Tibial nerve (tissue), 4 donors: ENCODE results near the gene UBXN4. TPM values are rescaled to one million over a fixed set of nuclear protein-coding genes. Genes with fewer than 3 reads are reported as not detected.

ENCODE experiments used
- DNase-seq, 2 donors: peaks; one replicate each; pipeline ENCODE4 v3.0.0-alpha.2; 2019; ENCODE audit warnings: low spot score in 2 of 2
- H3K27ac ChIP-seq, 4 donors: fragments of 200-600 bp; sonication (generic) in 3 of 4; one replicate each; pipeline ENCODE4 v1.5.1; 2017 to 2019; ENCODE audit warnings: mild to moderate bottlenecking in 1 of 4
- H3K27me3 ChIP-seq, 2 donors: fragments of 200-600 bp; sonication (generic) in 1 of 2; one replicate each; pipeline versions ENCODE4 v1.5.1 to v1.6.0; 2017 to 2019
- H3K36me3 ChIP-seq, 3 donors: fragments of 200-600 bp; sonication (generic); one replicate each; pipeline ENCODE4 v1.5.1; 2018 to 2019
- H3K4me1 ChIP-seq, 4 donors: fragments of 200-600 bp; sonication (generic) in 3 of 4; one replicate each; pipeline ENCODE4 v1.5.1; 2017 to 2019
- H3K4me3 ChIP-seq, 4 donors: fragments of 200-600 bp; sonication (generic) in 3 of 4; one replicate each; pipeline ENCODE4 v1.5.1; 2017 to 2019; ENCODE audit warnings: mild to moderate bottlenecking in 1 of 4, moderate library complexity in 1 of 4
- H3K9me3 ChIP-seq, 4 donors: fragments of 200-600 bp; sonication (generic) in 3 of 4; one replicate each; pipeline ENCODE4 v1.5.1; 2017 to 2019
- EP300 ChIP-seq, 2 donors: sonication (generic); formaldehyde crosslinking; IDR thresholded peaks; one replicate each; pipeline ENCODE4 v1.6.1; 2017; ENCODE audit warnings: antibody characterized with exemption in 2 of 2, mild to moderate bottlenecking in 1 of 2
- POLR2A ChIP-seq, 2 donors: fragments of 450-650 bp; IDR thresholded peaks; one replicate each; pipeline ENCODE4 v1.6.1; 2017; ENCODE audit warnings: antibody characterized with exemption in 2 of 2, mild to moderate bottlenecking in 2 of 2, moderate library complexity in 2 of 2
- WGBS, 2 donors: methylation state at CpG; one replicate each; pipeline ENCODE4 v1.1.5; 2018; 5-methylcytosine and 5-hydroxymethylcytosine counted together
- total RNA-seq, 4 donors: library from RNA; depleted of rRNA; stranded (reverse); fragments of >200 nt; gene quantifications; one replicate each; pipeline ENCODE4 v1.1.0, GENCODE V29; 2016
- TF ChIP-seq, protein P1 (sequence below), 5 experiments: fragments of 200-600 bp in 3 of 5; fragments of 450-650 bp in 2 of 5; sonication (generic) in 3 of 5; IDR thresholded peaks; one replicate each; pipeline ENCODE4 v1.5.1; 2016 to 2019; ENCODE audit warnings: antibody characterized with exemption in 5 of 5, mild to moderate bottlenecking in 3 of 5, moderate library complexity in 2 of 5

The UBXN4 gene
- total RNA-seq, 4 donors from 2014 or later: 57.6 to 72.0 (median 63.3) TPM

DNA sequence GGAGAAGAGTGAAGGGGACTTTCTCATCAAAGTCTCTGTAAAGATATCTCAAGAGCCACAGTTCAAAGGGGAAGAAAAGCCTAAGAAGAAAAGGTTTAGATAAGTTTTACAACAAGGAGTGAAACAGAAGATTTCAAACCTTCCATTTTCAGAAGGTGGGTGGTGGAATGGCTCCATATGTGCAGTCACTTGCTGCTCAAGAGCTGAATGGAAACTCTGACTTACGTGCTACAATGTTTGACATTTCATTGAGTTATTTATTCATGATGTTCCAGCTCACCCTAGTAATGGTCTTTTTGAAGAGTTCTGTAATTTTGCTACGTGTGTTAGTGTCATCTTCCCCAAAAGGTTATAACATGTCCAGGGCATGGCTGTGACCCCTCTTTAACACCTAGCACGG, 73.6 kb downstream of the UBXN4 start:
- no peaks in the 10 kb centered on the region for H3K4me1 ChIP-seq
- H3K27ac ChIP-seq: no peak overlapping the region
- no peaks in the 10 kb centered on the region for H3K27me3 ChIP-seq
- H3K36me3 ChIP-seq: no peaks in the 10 kb centered on the region
- peaks cover 0 to 4% (median 0%) of the 10 kb centered on the region in 4 donors for H3K9me3 ChIP-seq
- 70 to 81% methylated on average over 3 of the region's 3 CpGs for WGBS, 2 donors
- TF ChIP-seq EP300 (IDR thresholded peaks at IDR 0.05): no peak
- TF ChIP-seq, protein P1, sequence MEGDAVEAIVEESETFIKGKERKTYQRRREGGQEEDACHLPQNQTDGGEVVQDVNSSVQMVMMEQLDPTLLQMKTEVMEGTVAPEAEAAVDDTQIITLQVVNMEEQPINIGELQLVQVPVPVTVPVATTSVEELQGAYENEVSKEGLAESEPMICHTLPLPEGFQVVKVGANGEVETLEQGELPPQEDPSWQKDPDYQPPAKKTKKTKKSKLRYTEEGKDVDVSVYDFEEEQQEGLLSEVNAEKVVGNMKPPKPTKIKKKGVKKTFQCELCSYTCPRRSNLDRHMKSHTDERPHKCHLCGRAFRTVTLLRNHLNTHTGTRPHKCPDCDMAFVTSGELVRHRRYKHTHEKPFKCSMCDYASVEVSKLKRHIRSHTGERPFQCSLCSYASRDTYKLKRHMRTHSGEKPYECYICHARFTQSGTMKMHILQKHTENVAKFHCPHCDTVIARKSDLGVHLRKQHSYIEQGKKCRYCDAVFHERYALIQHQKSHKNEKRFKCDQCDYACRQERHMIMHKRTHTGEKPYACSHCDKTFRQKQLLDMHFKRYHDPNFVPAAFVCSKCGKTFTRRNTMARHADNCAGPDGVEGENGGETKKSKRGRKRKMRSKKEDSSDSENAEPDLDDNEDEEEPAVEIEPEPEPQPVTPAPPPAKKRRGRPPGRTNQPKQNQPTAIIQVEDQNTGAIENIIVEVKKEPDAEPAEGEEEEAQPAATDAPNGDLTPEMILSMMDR (IDR thresholded peaks at IDR 0.05): no peak
- no peak for TF ChIP-seq POLR2A (IDR thresholded peaks at IDR 0.05)
- no peak for DNase-seq
- no peak overlapping the region for H3K4me3 ChIP-seq

DNA sequence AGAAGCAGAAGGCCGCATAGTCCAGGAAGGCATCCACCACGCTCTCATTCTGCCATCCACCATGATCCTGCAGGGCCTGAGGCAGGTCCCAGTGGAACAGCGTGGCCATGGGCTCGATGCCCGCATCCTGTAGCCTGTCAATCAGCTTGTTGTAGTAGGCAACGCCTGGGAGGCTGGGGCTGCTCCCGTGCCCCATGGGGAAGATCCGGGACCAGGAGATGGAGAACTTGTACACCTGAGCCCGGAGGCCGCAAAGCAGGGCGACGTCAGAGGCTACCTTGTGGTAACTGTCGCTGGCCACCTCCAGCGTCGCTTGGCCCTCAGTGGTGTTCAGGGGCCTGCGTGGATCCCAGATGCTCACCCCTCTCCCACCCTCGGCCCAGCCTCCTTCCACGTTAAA, 75.8 kb downstream of the UBXN4 start:
- no peaks in the 10 kb centered on the region for H3K4me1 ChIP-seq
- H3K9me3 ChIP-seq: peaks cover 0 to 5% (median 0%) of the 10 kb centered on the region in 4 donors
- TF ChIP-seq, protein P1 (IDR thresholded peaks at IDR 0.05): no peak
- TF ChIP-seq EP300 (IDR thresholded peaks at IDR 0.05) (no peak), POLR2A (IDR thresholded peaks at IDR 0.05) (no peak)
- H3K27ac ChIP-seq: no peak overlapping the region
- H3K36me3 ChIP-seq: no peaks in the 10 kb centered on the region
- DNase-seq: no peak
- no peaks in the 10 kb centered on the region for H3K27me3 ChIP-seq
- WGBS, 2 donors: 83 to 85% methylated on average over 7 to 14 of the region's 18 CpGs
- no peak overlapping the region for H3K4me3 ChIP-seq

DNA sequence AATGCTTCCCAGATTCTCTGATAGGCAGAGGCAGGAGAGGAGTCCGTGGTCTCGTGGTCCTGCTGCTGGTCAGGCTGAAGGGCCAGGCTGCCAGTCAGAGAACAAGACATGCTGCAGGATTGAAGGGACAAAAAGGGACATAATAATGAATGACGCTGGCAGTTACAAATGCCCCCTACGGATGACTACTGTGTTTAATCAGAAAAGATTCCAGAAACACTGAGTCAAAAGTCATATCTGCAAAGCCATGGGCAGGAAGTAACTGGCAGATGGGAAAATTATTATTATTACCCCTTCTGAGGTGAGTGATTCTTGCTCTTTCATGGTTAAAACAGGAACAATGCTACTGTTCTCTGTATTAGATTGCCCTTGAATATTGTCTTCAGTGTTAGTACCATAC, 76.3 kb downstream of the UBXN4 start:
- Histone ChIP-seq H3K4me3 (no peak overlapping the region), H3K27ac (no peak overlapping the region), H3K36me3 (no peaks in the 10 kb centered on the region), H3K9me3 (peaks cover 0 to 10% (median 0%) of the 10 kb centered on the region in 4 donors), H3K27me3 (no peaks in the 10 kb centered on the region), H3K4me1 (no peaks in the 10 kb centered on the region)
- WGBS, 2 donors: 61 to 68% methylated on average over 4 of the region's 4 CpGs
- no peak for DNase-seq
- TF ChIP-seq POLR2A (IDR thresholded peaks at IDR 0.05) (no peak), EP300 (IDR thresholded peaks at IDR 0.05) (no peak)
- TF ChIP-seq, protein P1 (IDR thresholded peaks at IDR 0.05): no peak

DNA sequence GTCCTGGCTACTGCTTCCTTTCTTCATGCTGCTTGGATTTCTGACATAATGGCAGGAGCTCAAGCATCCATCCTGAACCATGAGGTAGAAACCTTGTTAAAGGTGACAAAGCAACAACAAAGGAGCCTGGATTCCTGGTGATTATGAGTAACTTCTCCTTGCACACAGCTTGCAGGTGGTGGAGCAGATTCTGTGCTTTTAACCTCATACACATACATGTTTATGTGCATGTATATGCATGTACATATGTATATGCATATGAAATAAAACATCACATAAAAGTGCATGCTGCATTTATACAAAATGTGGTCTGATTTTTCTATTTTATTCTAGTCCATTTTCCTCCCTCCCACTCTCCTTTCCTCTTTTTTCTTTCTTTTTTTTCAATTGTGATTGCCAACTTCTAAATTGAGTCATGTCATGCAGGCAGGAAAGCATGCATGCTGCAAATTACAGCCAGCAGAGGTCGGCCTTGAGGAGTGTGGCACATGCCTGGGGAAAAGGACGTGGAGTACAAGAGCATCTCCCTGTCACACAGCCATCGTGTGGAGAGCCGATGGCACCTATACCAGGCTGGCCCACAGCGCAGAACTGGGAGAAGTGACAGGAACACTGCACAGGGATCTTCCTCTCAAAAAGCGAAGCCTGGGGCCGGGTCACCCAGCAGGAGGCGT, 77.4 kb downstream of the UBXN4 start:
- no peak overlapping the region for H3K4me3 ChIP-seq
- TF ChIP-seq POLR2A (IDR thresholded peaks at IDR 0.05): no peak
- no peak for TF ChIP-seq EP300 (IDR thresholded peaks at IDR 0.05)
- TF ChIP-seq, protein P1 (IDR thresholded peaks at IDR 0.05): no peak
- DNase-seq: no peak
- H3K27ac ChIP-seq: no peak overlapping the region
- H3K36me3 ChIP-seq: no peaks in the 10 kb centered on the region
- WGBS, 2 donors: 78 to 79% methylated on average over 8 of the region's 8 CpGs
- H3K9me3 ChIP-seq: peaks cover 0 to 20% (median 0%) of the 10 kb centered on the region in 4 donors
- no peaks in the 10 kb centered on the region for H3K4me1 ChIP-seq
- H3K27me3 ChIP-seq: no peaks in the 10 kb centered on the region

DNA sequence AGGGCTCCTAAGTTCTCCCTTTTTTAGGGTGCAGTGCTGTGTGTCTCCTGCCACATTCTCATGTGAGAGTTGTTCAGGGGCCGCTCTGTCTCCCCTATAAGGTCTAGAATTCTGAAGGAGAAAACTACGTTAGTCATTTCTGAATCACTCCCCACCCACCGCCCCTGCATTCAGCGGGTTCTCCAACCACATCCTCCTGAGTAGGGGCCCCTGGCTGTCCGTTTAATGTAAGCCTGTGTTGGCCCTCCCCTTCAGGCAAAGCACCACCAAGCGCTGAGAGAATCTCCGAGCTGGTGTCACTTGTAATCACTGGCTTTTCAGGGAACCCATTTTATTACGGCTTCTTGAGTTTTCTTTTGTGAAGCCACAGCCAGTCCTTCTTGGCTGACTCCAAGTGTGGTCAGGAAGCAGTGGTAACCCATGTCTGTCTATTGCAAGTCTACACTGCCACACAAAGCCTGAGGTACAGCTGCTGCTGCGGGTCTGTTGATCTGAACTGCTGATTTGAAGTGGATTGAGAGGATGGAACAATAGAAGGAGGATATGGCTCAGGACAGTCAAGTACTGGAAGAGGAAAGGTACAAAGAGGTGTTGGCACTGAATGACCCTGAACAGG, 78.5 kb downstream of the UBXN4 start:
- peaks cover 0 to 20% (median 0%) of the 10 kb centered on the region in 4 donors for H3K9me3 ChIP-seq
- H3K27me3 ChIP-seq: no peaks in the 10 kb centered on the region
- no peak overlapping the region for H3K27ac ChIP-seq
- no peaks in the 10 kb centered on the region for H3K36me3 ChIP-seq
- H3K4me1 ChIP-seq: no peaks in the 10 kb centered on the region
- 48 to 52% methylated on average over 9 of the region's 9 CpGs for WGBS, 2 donors
- TF ChIP-seq POLR2A (IDR thresholded peaks at IDR 0.05): no peak
- no peak for TF ChIP-seq EP300 (IDR thresholded peaks at IDR 0.05)
- TF ChIP-seq, protein P1 (IDR thresholded peaks at IDR 0.05): no peak
- no peak overlapping the region for H3K4me3 ChIP-seq
- DNase-seq: no peak
